ENCODE measurements around the gene GAPDHS. TPM values are rescaled to one million over a fixed set of nuclear protein-coding genes. Genes with fewer than 3 reads are reported as not detected.

GAPDHS gene
- total RNA-seq, 1 donor from 2014 or later: not detected

DNA sequence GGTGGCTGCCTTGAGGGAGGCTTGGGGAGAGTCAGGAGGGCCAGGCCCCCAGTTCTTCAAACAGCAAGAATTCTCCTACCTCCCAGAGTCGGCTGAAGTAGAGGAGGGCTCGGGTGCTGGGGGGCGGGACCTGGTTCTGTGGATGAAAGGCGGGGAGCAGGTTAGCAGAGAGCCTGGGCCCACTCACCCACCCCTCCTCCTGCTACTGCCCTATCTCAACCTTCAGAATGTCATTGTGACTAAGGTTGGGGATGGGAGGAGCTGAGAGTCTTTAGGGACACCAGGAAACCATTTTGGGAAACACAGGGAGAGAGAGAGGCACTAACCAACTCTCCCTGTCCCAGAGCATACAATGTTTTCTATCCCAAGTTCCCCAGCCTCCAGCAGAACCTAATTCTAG is 30.5 kb upstream of the GAPDHS start:
- no peak overlapping the region for H3K27ac ChIP-seq (ENCODE audit: low read depth, low read length)
- H3K79me2 ChIP-seq (ENCODE audit: insufficient read depth, low read length): no peaks in the 10 kb centered on the region
- TF ChIP-seq EZH2 (IDR thresholded peaks at IDR 0.05; ENCODE audit: insufficient read depth, low read length): no peak
- TF ChIP-seq, protein P1, sequence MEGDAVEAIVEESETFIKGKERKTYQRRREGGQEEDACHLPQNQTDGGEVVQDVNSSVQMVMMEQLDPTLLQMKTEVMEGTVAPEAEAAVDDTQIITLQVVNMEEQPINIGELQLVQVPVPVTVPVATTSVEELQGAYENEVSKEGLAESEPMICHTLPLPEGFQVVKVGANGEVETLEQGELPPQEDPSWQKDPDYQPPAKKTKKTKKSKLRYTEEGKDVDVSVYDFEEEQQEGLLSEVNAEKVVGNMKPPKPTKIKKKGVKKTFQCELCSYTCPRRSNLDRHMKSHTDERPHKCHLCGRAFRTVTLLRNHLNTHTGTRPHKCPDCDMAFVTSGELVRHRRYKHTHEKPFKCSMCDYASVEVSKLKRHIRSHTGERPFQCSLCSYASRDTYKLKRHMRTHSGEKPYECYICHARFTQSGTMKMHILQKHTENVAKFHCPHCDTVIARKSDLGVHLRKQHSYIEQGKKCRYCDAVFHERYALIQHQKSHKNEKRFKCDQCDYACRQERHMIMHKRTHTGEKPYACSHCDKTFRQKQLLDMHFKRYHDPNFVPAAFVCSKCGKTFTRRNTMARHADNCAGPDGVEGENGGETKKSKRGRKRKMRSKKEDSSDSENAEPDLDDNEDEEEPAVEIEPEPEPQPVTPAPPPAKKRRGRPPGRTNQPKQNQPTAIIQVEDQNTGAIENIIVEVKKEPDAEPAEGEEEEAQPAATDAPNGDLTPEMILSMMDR (IDR thresholded peaks at IDR 0.05; ENCODE audit: insufficient read depth, low read depth, low read length): no peak
- Mint-ChIP-seq H3K9me3 (ENCODE audit: unreplicated experiment) (no peaks in the 10 kb centered on the region), H3K36me3 (ENCODE audit: low read depth, unreplicated experiment) (peaks cover 23% of the 10 kb centered on the region), H3K4me1 (ENCODE audit: low read depth, unreplicated experiment) (peaks cover 4% of the 10 kb centered on the region), H3K27ac (ENCODE audit: unreplicated experiment) (no peak overlapping the region), H3K4me3 (ENCODE audit: unreplicated experiment) (no peak overlapping the region), H3K27me3 (ENCODE audit: low read depth, unreplicated experiment) (peaks cover 2% of the 10 kb centered on the region)
- H3K9ac ChIP-seq (ENCODE audit: low read length): no peak overlapping the region
- FAIRE-seq (no peak), DNase-seq (ENCODE audit: low read depth) (no peak)
- peaks cover 21% of the 10 kb centered on the region for H3K27me3 ChIP-seq (ENCODE audit: insufficient read depth, low read length)
- no peaks in the 10 kb centered on the region for H3K9me3 ChIP-seq (ENCODE audit: insufficient read depth, low read depth, low read length)
- H4K20me1 ChIP-seq (ENCODE audit: insufficient read depth, low read length): no peaks in the 10 kb centered on the region
- no peak overlapping the region for H2AFZ ChIP-seq (ENCODE audit: low read depth, low read length)
- H3K4me2 ChIP-seq (ENCODE audit: low read length): no peak overlapping the region
- H3K4me1 ChIP-seq (ENCODE audit: insufficient read depth, low read length): no peaks in the 10 kb centered on the region
- H3K36me3 ChIP-seq (ENCODE audit: insufficient read depth, low read length): no peaks in the 10 kb centered on the region
- no peak overlapping the region for H3K4me3 ChIP-seq (ENCODE audit: insufficient read depth, low read depth, low read length)

DNA sequence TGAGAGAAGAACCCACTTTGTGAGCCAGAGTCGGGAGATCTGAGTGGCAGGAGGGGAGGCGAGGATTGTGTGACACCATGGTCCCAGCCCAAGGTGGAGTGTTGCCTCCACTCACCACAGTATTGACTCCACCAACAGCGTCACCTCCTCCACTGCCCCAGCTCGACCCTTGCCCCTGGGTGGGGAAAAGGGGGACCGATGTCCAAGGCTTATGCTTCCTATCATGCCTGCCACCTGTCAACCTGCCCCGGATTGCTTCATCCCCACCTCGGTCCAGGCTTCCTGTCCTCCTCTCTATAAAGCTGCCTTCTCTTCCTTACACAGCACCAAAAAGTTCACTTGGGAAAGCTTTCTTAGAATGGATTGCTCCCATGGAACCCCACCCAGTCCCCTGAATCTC is 27.2 kb upstream of the GAPDHS start:
- H3K79me2 ChIP-seq (ENCODE audit: insufficient read depth, low read length): no peaks in the 10 kb centered on the region
- H3K9ac ChIP-seq (ENCODE audit: low read length): no peak overlapping the region
- Mint-ChIP-seq H3K36me3 (ENCODE audit: low read depth, unreplicated experiment) (peaks cover 12% of the 10 kb centered on the region), H3K27me3 (ENCODE audit: low read depth, unreplicated experiment) (peaks cover 2% of the 10 kb centered on the region), H3K4me3 (ENCODE audit: unreplicated experiment) (peak overlapping the region; percentile 17), H3K9me3 (ENCODE audit: unreplicated experiment) (no peaks in the 10 kb centered on the region), H3K27ac (ENCODE audit: unreplicated experiment) (no peak overlapping the region), H3K4me1 (ENCODE audit: low read depth, unreplicated experiment) (peaks cover 11% of the 10 kb centered on the region)
- no peaks in the 10 kb centered on the region for H4K20me1 ChIP-seq (ENCODE audit: insufficient read depth, low read length)
- H3K27ac ChIP-seq (ENCODE audit: low read depth, low read length): no peak overlapping the region
- no peaks in the 10 kb centered on the region for H3K4me1 ChIP-seq (ENCODE audit: insufficient read depth, low read length)
- no peak for FAIRE-seq
- H3K36me3 ChIP-seq (ENCODE audit: insufficient read depth, low read length): no peaks in the 10 kb centered on the region
- no peak for DNase-seq (ENCODE audit: low read depth)
- H2AFZ ChIP-seq (ENCODE audit: low read depth, low read length): no peak overlapping the region
- H3K27me3 ChIP-seq (ENCODE audit: insufficient read depth, low read length): peaks cover 52% of the 10 kb centered on the region
- H3K4me3 ChIP-seq (ENCODE audit: insufficient read depth, low read depth, low read length): no peak overlapping the region
- no peak overlapping the region for H3K4me2 ChIP-seq (ENCODE audit: low read length)
- no peaks in the 10 kb centered on the region for H3K9me3 ChIP-seq (ENCODE audit: insufficient read depth, low read depth, low read length)
- TF ChIP-seq, protein P1 (IDR thresholded peaks at IDR 0.05; ENCODE audit: insufficient read depth, low read depth, low read length): no peak
- no peak for TF ChIP-seq EZH2 (IDR thresholded peaks at IDR 0.05; ENCODE audit: insufficient read depth, low read length)

DNA sequence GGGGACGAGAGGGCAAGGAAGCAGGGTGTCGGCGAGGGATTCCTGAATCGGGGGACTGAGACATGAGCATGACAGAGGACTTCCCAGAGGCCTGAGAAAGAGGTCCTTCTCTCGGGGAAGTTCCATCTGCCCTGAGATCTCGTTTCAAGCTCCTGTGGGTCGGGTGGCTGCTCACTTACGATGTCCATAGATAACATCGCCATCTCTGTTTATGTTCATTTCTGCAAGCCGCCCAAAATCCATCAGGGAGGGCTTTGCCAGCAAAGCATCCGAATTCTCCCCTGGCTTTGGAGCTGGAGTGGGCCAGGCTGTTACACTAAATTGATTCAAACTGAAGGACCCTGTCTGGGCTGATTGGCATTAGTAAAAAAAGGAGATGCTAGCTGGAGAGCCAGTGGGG is 25.7 kb upstream of the GAPDHS start:
- no peak overlapping the region for H3K4me2 ChIP-seq (ENCODE audit: low read length)

More for the DNA sequence above, 25.7 kb upstream of the GAPDHS start:
- Histone ChIP-seq H3K36me3 (ENCODE audit: insufficient read depth, low read length) (no peaks in the 10 kb centered on the region), H3K27me3 (ENCODE audit: insufficient read depth, low read length) (peaks cover 54% of the 10 kb centered on the region), H3K4me3 (ENCODE audit: insufficient read depth, low read depth, low read length) (no peak overlapping the region), H3K9me3 (ENCODE audit: insufficient read depth, low read depth, low read length) (no peaks in the 10 kb centered on the region), H3K4me1 (ENCODE audit: insufficient read depth, low read length) (no peaks in the 10 kb centered on the region), H4K20me1 (ENCODE audit: insufficient read depth, low read length) (no peaks in the 10 kb centered on the region), H3K9ac (ENCODE audit: low read length) (no peak overlapping the region), H2AFZ (ENCODE audit: low read depth, low read length) (no peak overlapping the region), H3K27ac (ENCODE audit: low read depth, low read length) (no peak overlapping the region), H3K79me2 (ENCODE audit: insufficient read depth, low read length) (no peaks in the 10 kb centered on the region)
- H3K9me3 Mint-ChIP-seq (ENCODE audit: unreplicated experiment): no peaks in the 10 kb centered on the region
- TF ChIP-seq, protein P1 (IDR thresholded peaks at IDR 0.05; ENCODE audit: insufficient read depth, low read depth, low read length): no peak
- no peak for TF ChIP-seq EZH2 (IDR thresholded peaks at IDR 0.05; ENCODE audit: insufficient read depth, low read length)
- no peak for FAIRE-seq
- peaks cover 8% of the 10 kb centered on the region for H3K27me3 Mint-ChIP-seq (ENCODE audit: low read depth, unreplicated experiment)
- no peak overlapping the region for H3K27ac Mint-ChIP-seq (ENCODE audit: unreplicated experiment)
- peaks cover 6% of the 10 kb centered on the region for H3K4me1 Mint-ChIP-seq (ENCODE audit: low read depth, unreplicated experiment)
- H3K4me3 Mint-ChIP-seq (ENCODE audit: unreplicated experiment): peak overlapping the region; percentile 8
- H3K36me3 Mint-ChIP-seq (ENCODE audit: low read depth, unreplicated experiment): peaks cover 12% of the 10 kb centered on the region
- DNase-seq (ENCODE audit: low read depth): no peak

All from astrocyte (in vitro differentiated cells and primary cell).